ENCODE data around the gene MYO9B.

- no peak for TF ChIP-seq EZH2 (IDR thresholded peaks at IDR 0.05; ENCODE audit: borderline replicate concordance, low read depth, low read length, poor library complexity, severe bottlenecking)
- TF ChIP-seq, protein P1, sequence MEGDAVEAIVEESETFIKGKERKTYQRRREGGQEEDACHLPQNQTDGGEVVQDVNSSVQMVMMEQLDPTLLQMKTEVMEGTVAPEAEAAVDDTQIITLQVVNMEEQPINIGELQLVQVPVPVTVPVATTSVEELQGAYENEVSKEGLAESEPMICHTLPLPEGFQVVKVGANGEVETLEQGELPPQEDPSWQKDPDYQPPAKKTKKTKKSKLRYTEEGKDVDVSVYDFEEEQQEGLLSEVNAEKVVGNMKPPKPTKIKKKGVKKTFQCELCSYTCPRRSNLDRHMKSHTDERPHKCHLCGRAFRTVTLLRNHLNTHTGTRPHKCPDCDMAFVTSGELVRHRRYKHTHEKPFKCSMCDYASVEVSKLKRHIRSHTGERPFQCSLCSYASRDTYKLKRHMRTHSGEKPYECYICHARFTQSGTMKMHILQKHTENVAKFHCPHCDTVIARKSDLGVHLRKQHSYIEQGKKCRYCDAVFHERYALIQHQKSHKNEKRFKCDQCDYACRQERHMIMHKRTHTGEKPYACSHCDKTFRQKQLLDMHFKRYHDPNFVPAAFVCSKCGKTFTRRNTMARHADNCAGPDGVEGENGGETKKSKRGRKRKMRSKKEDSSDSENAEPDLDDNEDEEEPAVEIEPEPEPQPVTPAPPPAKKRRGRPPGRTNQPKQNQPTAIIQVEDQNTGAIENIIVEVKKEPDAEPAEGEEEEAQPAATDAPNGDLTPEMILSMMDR (conservative IDR thresholded peaks at IDR 0.05; ENCODE audit: low read depth, low read length) = no peak
Observed at GRCh38 chr19:17063428-17063827, 12.1 kb upstream of the MYO9B start.

Data from A673 (cell line).